ENCODE results near the gene FERMT1.
A peak's percentile ranks its signal among the peaks of the same experiment; 100 is the strongest.
"Not testable (repeated sequence)": the region's sequence is repeated elsewhere in the genome, so short reads cannot be mapped to it uniquely, and the experiment has no call there.

FERMT1 gene

DNA sequence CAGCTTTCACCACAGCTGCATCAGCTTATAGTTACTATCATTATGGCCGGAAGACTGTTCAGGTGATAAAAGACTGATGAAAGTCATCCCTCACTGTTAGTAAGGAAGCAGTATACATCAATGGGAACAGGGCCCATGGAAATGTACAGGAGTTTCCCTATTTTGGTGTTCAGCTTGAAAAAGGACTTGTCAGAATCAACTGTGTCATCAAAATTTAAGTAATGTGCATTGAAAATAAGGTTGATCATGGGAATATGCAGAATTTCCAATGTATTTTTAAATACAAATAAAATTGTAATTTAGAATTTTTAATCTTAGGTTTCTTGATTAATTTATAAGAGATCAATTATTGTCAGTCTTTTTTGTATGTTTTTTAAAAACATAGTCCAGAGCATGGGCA lies 85.7 kb downstream of the FERMT1 start:
- no peak for DNase-seq

DNA sequence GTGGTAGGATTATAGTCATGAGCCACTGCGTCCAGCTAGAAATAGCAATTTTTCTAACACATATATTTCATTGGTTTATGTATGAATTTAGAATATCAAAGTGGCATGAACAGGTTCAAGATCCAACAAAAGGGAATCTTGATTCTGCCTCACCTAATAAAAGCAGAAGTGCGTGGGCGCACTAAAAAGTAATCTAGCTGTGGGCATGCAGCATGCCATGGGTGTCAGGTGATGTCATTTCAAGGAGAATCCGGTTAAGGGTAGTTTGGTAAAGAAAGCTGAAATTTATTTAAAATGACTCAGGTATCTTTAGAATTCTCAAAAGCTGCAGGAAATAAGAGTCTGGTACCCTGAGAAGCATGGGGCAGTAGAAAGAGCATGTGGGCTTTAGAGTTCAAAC lies 86.6 kb downstream of the FERMT1 start:
- DNase-seq = no peak

DNA sequence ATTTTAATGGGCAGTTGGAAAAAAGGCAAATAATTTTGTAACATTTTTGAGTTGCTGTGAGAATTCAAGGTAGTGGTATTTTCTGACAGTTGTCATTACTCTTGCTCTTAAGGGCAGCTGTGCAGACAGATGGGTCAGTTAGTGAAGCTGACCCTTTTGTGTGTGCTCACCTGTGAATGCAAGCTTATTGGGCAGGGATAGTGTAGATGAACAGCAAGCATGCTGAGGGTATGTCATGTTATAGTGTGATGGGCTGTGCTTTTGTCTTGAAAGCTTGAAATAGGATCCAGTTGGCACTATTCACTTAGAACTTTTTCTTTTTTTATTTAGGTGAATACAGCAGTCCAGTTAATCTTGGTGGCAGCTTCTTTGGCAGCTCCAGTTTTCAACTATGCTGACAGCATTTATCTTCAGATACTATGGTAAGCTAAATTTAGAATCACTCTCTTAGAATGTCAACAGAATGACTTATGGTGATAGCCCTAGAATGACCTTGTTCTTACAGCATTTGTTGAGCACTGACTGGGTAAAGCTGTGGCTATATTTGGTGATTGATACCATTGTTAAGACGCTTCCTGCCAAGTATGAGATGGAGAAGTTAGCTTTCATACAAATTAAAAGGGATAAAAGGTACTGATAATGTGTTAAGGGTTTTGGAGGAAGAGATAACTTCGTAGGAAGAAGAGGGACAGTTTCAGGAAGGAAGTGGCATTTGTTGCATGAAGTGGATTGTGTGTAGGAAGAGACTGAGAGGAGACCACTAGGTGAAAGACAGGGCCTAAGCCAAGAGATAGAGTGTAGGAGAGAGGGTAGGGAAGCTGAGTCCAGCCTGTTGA lies 88.5 kb downstream of the FERMT1 start:
- no peak for DNase-seq

DNA sequence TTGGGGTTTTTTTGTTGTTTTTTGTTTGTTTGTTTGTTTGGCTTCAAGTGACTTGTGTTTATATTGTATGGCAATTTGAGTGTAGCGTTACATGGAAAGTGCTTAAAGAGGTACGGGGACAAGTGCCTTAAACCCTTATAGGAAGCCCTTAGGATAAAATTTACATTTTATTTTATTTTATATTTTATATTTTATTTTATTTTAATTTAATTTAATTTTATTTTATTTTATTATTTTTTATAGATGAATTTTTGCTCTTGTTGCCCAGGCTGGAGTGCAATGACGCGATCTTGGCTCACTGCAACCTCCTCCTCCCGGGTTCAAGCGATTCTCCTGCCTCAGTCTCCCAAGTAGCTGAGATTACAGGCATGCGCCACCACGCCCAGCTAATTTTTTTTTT lies 89.9 kb downstream of the FERMT1 start:
- DNase-seq = not testable (repeated sequence)

DNA sequence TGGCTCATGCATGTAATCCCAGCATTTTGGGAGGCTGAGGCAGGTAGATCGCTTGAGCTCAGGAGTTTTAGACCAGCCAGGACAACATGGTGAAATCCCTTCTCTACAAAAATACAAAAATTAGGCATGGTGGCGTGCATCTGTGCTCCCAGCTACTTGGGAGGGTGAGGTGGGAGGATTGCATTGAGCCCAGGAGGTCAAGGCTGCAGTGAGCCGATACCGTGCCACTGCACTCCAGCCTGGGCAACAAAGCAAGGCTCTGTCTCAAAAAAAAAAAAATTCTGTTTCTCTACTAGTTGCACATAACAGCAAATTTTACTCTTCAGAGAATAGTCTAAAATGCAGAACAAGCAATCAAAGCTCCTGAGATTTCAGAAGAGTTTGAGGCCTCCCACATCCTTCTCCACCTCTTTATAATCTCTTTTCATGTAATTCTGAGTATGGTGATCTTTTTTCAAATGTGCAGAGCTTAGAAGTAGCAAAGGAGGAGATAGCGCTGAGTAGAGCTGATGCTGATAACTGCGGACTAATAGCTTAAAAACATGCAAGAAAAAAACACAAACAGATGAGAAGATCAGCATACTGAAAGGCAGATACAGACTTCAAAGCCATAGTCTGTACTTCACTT lies 92.3 kb downstream of the FERMT1 start:
- no peak for DNase-seq

DNA sequence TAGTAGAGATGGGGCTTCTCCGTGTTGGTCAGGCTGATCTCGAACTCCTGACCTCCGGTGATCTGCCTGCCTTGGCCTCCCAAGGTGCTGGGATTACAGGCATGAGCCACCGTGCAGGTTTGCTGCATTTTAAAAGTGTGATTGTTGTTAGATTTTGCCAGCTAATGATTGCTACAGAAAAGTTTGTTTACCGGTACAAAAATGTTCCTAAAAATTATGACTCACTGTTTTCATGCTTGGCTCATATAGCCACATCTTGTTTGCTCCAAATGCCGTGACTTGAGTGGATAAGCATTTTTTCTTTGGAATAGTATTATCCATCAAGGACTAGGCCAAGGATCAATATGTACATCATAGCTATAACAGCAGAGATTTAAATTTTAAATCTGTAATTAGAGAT lies 93.3 kb downstream of the FERMT1 start:
- DNase-seq = no peak

DNA sequence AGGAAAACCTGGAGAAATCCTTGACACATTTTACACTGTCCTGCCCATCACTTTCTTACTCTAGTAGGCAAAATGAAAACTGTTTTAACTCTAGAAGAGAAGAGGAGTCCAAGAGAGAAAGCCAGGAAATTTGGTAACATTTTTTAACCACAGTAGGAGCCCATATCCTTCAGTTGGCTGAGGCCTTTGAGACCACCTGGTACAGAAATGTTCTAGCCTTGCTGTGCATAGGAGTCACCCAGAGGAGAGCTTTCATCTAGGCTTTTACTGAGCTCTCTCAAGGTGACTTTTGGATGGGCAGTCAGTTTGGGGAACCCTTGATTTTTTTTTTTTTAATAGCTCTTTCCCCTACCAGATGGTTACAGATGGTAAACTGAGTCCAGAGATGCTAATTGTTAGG lies 94.0 kb downstream of the FERMT1 start:
- no peak for DNase-seq

DNA sequence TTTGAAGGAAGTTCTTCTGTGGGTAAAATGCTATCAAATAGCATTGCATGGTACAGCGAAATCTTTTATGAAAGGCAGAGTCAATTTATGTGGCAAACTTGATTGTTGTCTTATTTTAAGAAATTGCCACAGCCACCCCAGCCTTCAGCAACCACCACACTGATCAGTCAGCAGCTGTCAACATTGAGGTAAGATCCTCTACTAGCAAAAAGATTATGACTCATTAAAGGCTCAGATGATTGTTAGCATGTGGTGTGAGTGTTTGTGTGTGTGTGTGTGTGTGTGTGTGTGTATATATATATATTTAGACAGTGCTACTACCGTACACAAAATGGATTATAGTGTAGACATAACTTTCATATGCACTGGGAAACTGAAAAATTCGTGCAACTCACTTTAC lies 96.8 kb downstream of the FERMT1 start:
- DNase-seq = peak; percentile 26

Measured in suppressor macrophage treated with lipopolysaccharide for 4 hours (primary cell).